IMR-90 (cell line): ENCODE results near the gene RABEP2. TPM values are rescaled to one million over a fixed set of nuclear protein-coding genes. Genes with fewer than 3 reads are reported as not detected.
"Not testable (repeated sequence)": the region's sequence is repeated elsewhere in the genome, so short reads cannot be mapped to it uniquely, and the experiment has no call there.

Source experiments
- ATAC-seq: fragments of 200-7000 bp; cut with Tn5 transposase; 2 replicates; pipeline ENCODE4 v1.9.1; 2020; ENCODE audit warnings: low read depth, mild to moderate bottlenecking, moderate library complexity
- BruUV-seq: library from RNA; stranded (reverse); fragments of 400-500 nt; replicated peaks from 2 replicates; lab custom pipeline; 2021; lab: Mats Ljungman, UMichigan
- CTCF ChIA-PET: fragments of 300-600 bp; formaldehyde crosslinking; extraction: SDS; loops from one replicate; lab custom pipeline; 2021; ENCODE audit warnings: antibody characterized with exemption; lab: Yijun Ruan, JAX
- POLR2A ChIA-PET: fragments of 300-600 bp; sonication (Branson Sonifier 250); formaldehyde crosslinking; loops from one replicate; lab custom pipeline; 2022; ENCODE audit warnings: antibody characterized with exemption; ENCODE audit not compliant: unreplicated experiment; lab: Charles Lee
- DNase-seq: peaks from one replicate; pipeline ENCODE4 v3.0.0; 2013
- H2AFZ ChIP-seq: replicated peaks from 2 replicates; pipeline ENCODE3; 2013; ENCODE audit warnings: low read length, mild to moderate bottlenecking; ENCODE audit not compliant: poor library complexity
- H2AK5ac ChIP-seq: 2 replicates; pipeline ENCODE4 v1.6.1; 2013; ENCODE audit warnings: low read depth, low read length, inconsistent platforms
- H2AK9ac ChIP-seq: replicated peaks from 2 replicates; pipeline ENCODE3; 2013; ENCODE audit warnings: mild to moderate bottlenecking, low read depth, low read length, moderate library complexity; ENCODE audit not compliant: poor library complexity
- H2BK120ac ChIP-seq: 2 replicates; pipeline ENCODE4 v1.6.1; 2013; ENCODE audit warnings: low read depth, low read length, inconsistent platforms
- H2BK15ac ChIP-seq: 3 replicates; pipeline ENCODE4 v1.6.1; 2013; ENCODE audit warnings: low read depth, low read length, inconsistent platforms
- H2BK20ac ChIP-seq: 2 replicates; pipeline ENCODE4 v1.6.1; 2013; ENCODE audit warnings: low read depth, mild to moderate bottlenecking, inconsistent platforms, low read length, moderate library complexity
- H2BK5ac ChIP-seq: 2 replicates; pipeline ENCODE4 v1.6.1; 2013; ENCODE audit warnings: mild to moderate bottlenecking, low read depth, low read length, inconsistent platforms; ENCODE audit not compliant: poor library complexity, severe bottlenecking
- H3K14ac ChIP-seq: replicated peaks from 2 replicates; pipeline ENCODE4 v1.6.1; 2013; ENCODE audit warnings: low read depth, low read length, inconsistent platforms
- H3K18ac ChIP-seq: 2 replicates; pipeline ENCODE4 v1.6.1; 2013; ENCODE audit warnings: low read depth, low read length, control low read depth
- H3K23ac ChIP-seq: 2 replicates; pipeline ENCODE4 v1.6.1; 2013; ENCODE audit warnings: low read depth, low read length, inconsistent platforms
- H3K27ac ChIP-seq: 2 replicates; pipeline ENCODE4 v1.5.1; 2013; ENCODE audit warnings: mild to moderate bottlenecking, control low read depth, low read length; ENCODE audit not compliant: insufficient read depth
- H3K27me3 ChIP-seq: 2 replicates; pipeline ENCODE4 v1.6.1; 2013; ENCODE audit warnings: low read length; ENCODE audit not compliant: control insufficient read depth, insufficient read depth
- H3K36me3 ChIP-seq: 2 replicates; pipeline ENCODE4 v1.6.1; 2013; ENCODE audit warnings: low read length, mixed read lengths; ENCODE audit not compliant: control insufficient read depth, insufficient read depth
- H3K4ac ChIP-seq: 2 replicates; pipeline ENCODE4 v1.6.1; 2013; ENCODE audit warnings: low read depth, low read length, inconsistent platforms
- H3K4me1 ChIP-seq: 2 replicates; pipeline ENCODE4 v1.6.1; 2013; ENCODE audit warnings: low read length, mixed read lengths; ENCODE audit not compliant: control insufficient read depth, insufficient read depth
- H3K4me2 ChIP-seq: 2 replicates; pipeline ENCODE4 v1.6.1; 2013; ENCODE audit warnings: low read depth, mild to moderate bottlenecking, control low read depth, low read length, moderate library complexity
- H3K4me3 ChIP-seq: 2 replicates; pipeline ENCODE4 v1.5.1; 2013; ENCODE audit warnings: low read depth, mild to moderate bottlenecking, control low read depth, low read length, moderate library complexity; ENCODE audit not compliant: insufficient read depth
- H3K56ac ChIP-seq: 2 replicates; pipeline ENCODE4 v1.6.1; 2013; ENCODE audit warnings: low read length, inconsistent platforms; ENCODE audit not compliant: insufficient read depth; ENCODE audit errors: extremely low read depth
- H3K79me1 ChIP-seq, 2 experiments: 2 replicates each; pipeline ENCODE4 v1.6.1; 2013; ENCODE audit warnings: low read length in 2 of 2, inconsistent platforms in 1 of 2, low read depth in 1 of 2
- H3K9ac ChIP-seq: 2 replicates; pipeline ENCODE4 v1.6.1; 2013; ENCODE audit warnings: low read depth, low read length, control low read depth
- H3K9me1 ChIP-seq: 2 replicates; pipeline ENCODE4 v1.6.1; 2013; ENCODE audit warnings: low read length, inconsistent platforms; ENCODE audit not compliant: insufficient read depth
- H3K9me3 ChIP-seq: 2 replicates; pipeline ENCODE4 v1.6.1; 2013; ENCODE audit warnings: low read length; ENCODE audit not compliant: control insufficient read depth, insufficient read depth
- H4K20me1 ChIP-seq: 2 replicates; pipeline ENCODE4 v1.6.1; 2013; ENCODE audit warnings: low read length, inconsistent platforms; ENCODE audit not compliant: insufficient read depth
- H4K5ac ChIP-seq: 2 replicates; pipeline ENCODE4 v1.6.1; 2013; ENCODE audit warnings: mild to moderate bottlenecking, low read depth, low read length, control low read depth
- H4K8ac ChIP-seq, 2 experiments: 2 replicates each; pipeline ENCODE4 v1.6.1; 2013; ENCODE audit warnings: low read depth in 2 of 2, low read length in 2 of 2, control low read depth in 1 of 2, inconsistent platforms in 1 of 2
- H4K91ac ChIP-seq: 2 replicates; pipeline ENCODE4 v1.6.1; 2013; ENCODE audit warnings: low read depth, low read length, inconsistent platforms; ENCODE audit not compliant: insufficient read depth
- WGBS, 2 experiments: methylation state at CpG; one replicate each; pipeline versions ENCODE4 v1.1.5 to v1.1.7; 2013; ENCODE audit warnings: missing lambda C conversion rate in 2 of 2; ENCODE audit not compliant: insufficient read length in 1 of 2; ENCODE audit errors: extremely low coverage in 2 of 2; 5-methylcytosine and 5-hydroxymethylcytosine counted together
- dilution Hi-C: fragments of 300-500 bp; cut with HindIII; formaldehyde crosslinking; loops from one replicate; pipeline ENCODE4 v1.14.3; 2018; ENCODE audit warnings: low sequenced_read_pairs; ENCODE audit not compliant: unreplicated experiment
- in situ Hi-C: fragments of 300-500 bp; cut with MboI; formaldehyde crosslinking; loops from 3 replicates; pipeline ENCODE4 v1.14.3; 2019; ENCODE audit warnings: low sequenced_read_pairs, inconsistent platforms, mixed read lengths
- intact Hi-C: fragments of 100-400 bp; cut with micrococcal nuclease; formaldehyde crosslinking; loops from 2 replicates; pipeline ENCODE4 v1.10.0; 2022
- polyA plus RNA-seq, 3 experiments: library from polyadenylated mRNA; depleted of rRNA; stranded (reverse); fragments of >200 nt; gene quantifications; 2 replicates each; pipeline ENCODE4 v1.2.3, GENCODE V29; 2012; ENCODE audit warnings: low replicate concordance in 1 of 3
- total RNA-seq: library from RNA; depleted of rRNA; stranded (reverse); fragments of >200 nt; gene quantifications from 2 replicates; pipeline ENCODE4 v1.2.3, GENCODE V29; 2012

Gene RABEP2
- total and polyA plus RNA-seq, 2 of the 4 experiments (the other 2 are of a cell fraction), result 12.2 to 20.0 TPM

GRCh38 chr16:28881565-28881964, 43.5 kb downstream of the RABEP2 start:
- H3K9ac ChIP-seq, H2BK120ac ChIP-seq, H3K9me1 ChIP-seq, BruUV-seq, dilution Hi-C loops, H3K18ac ChIP-seq, H3K4me1 ChIP-seq, H3K4me3 ChIP-seq, H3K56ac ChIP-seq, H2BK20ac ChIP-seq, CTCF ChIA-PET, H4K8ac ChIP-seq, H2AK9ac ChIP-seq, H3K27ac ChIP-seq, H4K5ac ChIP-seq, H4K91ac ChIP-seq, H3K4ac ChIP-seq, H2BK5ac ChIP-seq, ATAC-seq, H3K36me3 ChIP-seq, H3K27me3 ChIP-seq, H3K23ac ChIP-seq, DNase-seq, H4K20me1 ChIP-seq, H2AFZ ChIP-seq, H2BK15ac ChIP-seq, H2AK5ac ChIP-seq, POLR2A ChIA-PET, in situ Hi-C loops, H3K4me2 ChIP-seq, H3K14ac ChIP-seq, H3K9me3 ChIP-seq: not testable (repeated sequence)
- intact Hi-C loops, result loop anchor here (5.0 kb wide), 1 partner anchor 36 kb away; no protein-coding TSS in a partner anchor
- WGBS, 2 experiments, result no CpG with 5 or more reads among the region's 4 CpGs
- peaks cover 4 to 13% of the 10 kb centered on the region in 2 experiments; a peak in 2 of 4 replicates for H3K79me1 ChIP-seq
